IMR-90 (cell line): ENCODE results near the gene THY1. TPM values are rescaled to one million over a fixed set of nuclear protein-coding genes. Genes with fewer than 3 reads are reported as not detected.

Experiments used
- ATAC-seq: fragments of 200-7000 bp; cut with Tn5 transposase; 2 replicates; pipeline ENCODE4 v1.9.1; 2020; ENCODE audit warnings: low read depth, mild to moderate bottlenecking, moderate library complexity
- BruUV-seq: library from RNA; stranded (reverse); fragments of 400-500 nt; replicated peaks from 2 replicates; lab custom pipeline; 2021; lab: Mats Ljungman, UMichigan
- CTCF ChIA-PET: fragments of 300-600 bp; formaldehyde crosslinking; extraction: SDS; loops from one replicate; lab custom pipeline; 2021; ENCODE audit warnings: antibody characterized with exemption; lab: Yijun Ruan, JAX
- POLR2A ChIA-PET: fragments of 300-600 bp; sonication (Branson Sonifier 250); formaldehyde crosslinking; loops from one replicate; lab custom pipeline; 2022; ENCODE audit warnings: antibody characterized with exemption; ENCODE audit not compliant: unreplicated experiment; lab: Charles Lee
- DNase-seq: peaks from one replicate; pipeline ENCODE4 v3.0.0; 2013
- H2AFZ ChIP-seq: replicated peaks from 2 replicates; pipeline ENCODE3; 2013; ENCODE audit warnings: low read length, mild to moderate bottlenecking; ENCODE audit not compliant: poor library complexity
- H2AK5ac ChIP-seq: 2 replicates; pipeline ENCODE4 v1.6.1; 2013; ENCODE audit warnings: low read depth, low read length, inconsistent platforms
- H2AK9ac ChIP-seq: replicated peaks from 2 replicates; pipeline ENCODE3; 2013; ENCODE audit warnings: mild to moderate bottlenecking, low read depth, low read length, moderate library complexity; ENCODE audit not compliant: poor library complexity
- H2BK120ac ChIP-seq: 2 replicates; pipeline ENCODE4 v1.6.1; 2013; ENCODE audit warnings: low read depth, low read length, inconsistent platforms
- H2BK15ac ChIP-seq: 3 replicates; pipeline ENCODE4 v1.6.1; 2013; ENCODE audit warnings: low read depth, low read length, inconsistent platforms
- H2BK20ac ChIP-seq: 2 replicates; pipeline ENCODE4 v1.6.1; 2013; ENCODE audit warnings: low read depth, mild to moderate bottlenecking, inconsistent platforms, low read length, moderate library complexity
- H2BK5ac ChIP-seq: 2 replicates; pipeline ENCODE4 v1.6.1; 2013; ENCODE audit warnings: mild to moderate bottlenecking, low read depth, low read length, inconsistent platforms; ENCODE audit not compliant: poor library complexity, severe bottlenecking
- H3K14ac ChIP-seq: replicated peaks from 2 replicates; pipeline ENCODE4 v1.6.1; 2013; ENCODE audit warnings: low read depth, low read length, inconsistent platforms
- H3K18ac ChIP-seq: 2 replicates; pipeline ENCODE4 v1.6.1; 2013; ENCODE audit warnings: low read depth, low read length, control low read depth
- H3K23ac ChIP-seq: 2 replicates; pipeline ENCODE4 v1.6.1; 2013; ENCODE audit warnings: low read depth, low read length, inconsistent platforms
- H3K27ac ChIP-seq: 2 replicates; pipeline ENCODE4 v1.5.1; 2013; ENCODE audit warnings: mild to moderate bottlenecking, control low read depth, low read length; ENCODE audit not compliant: insufficient read depth
- H3K27me3 ChIP-seq: 2 replicates; pipeline ENCODE4 v1.6.1; 2013; ENCODE audit warnings: low read length; ENCODE audit not compliant: control insufficient read depth, insufficient read depth
- H3K36me3 ChIP-seq: 2 replicates; pipeline ENCODE4 v1.6.1; 2013; ENCODE audit warnings: low read length, mixed read lengths; ENCODE audit not compliant: control insufficient read depth, insufficient read depth
- H3K4ac ChIP-seq: 2 replicates; pipeline ENCODE4 v1.6.1; 2013; ENCODE audit warnings: low read depth, low read length, inconsistent platforms
- H3K4me1 ChIP-seq: 2 replicates; pipeline ENCODE4 v1.6.1; 2013; ENCODE audit warnings: low read length, mixed read lengths; ENCODE audit not compliant: control insufficient read depth, insufficient read depth
- H3K4me2 ChIP-seq: 2 replicates; pipeline ENCODE4 v1.6.1; 2013; ENCODE audit warnings: low read depth, mild to moderate bottlenecking, control low read depth, low read length, moderate library complexity
- H3K4me3 ChIP-seq: 2 replicates; pipeline ENCODE4 v1.5.1; 2013; ENCODE audit warnings: low read depth, mild to moderate bottlenecking, control low read depth, low read length, moderate library complexity; ENCODE audit not compliant: insufficient read depth
- H3K56ac ChIP-seq: 2 replicates; pipeline ENCODE4 v1.6.1; 2013; ENCODE audit warnings: low read length, inconsistent platforms; ENCODE audit not compliant: insufficient read depth; ENCODE audit errors: extremely low read depth
- H3K79me1 ChIP-seq, 2 experiments: 2 replicates each; pipeline ENCODE4 v1.6.1; 2013; ENCODE audit warnings: low read length in 2 of 2, inconsistent platforms in 1 of 2, low read depth in 1 of 2
- H3K9ac ChIP-seq: 2 replicates; pipeline ENCODE4 v1.6.1; 2013; ENCODE audit warnings: low read depth, low read length, control low read depth
- H3K9me1 ChIP-seq: 2 replicates; pipeline ENCODE4 v1.6.1; 2013; ENCODE audit warnings: low read length, inconsistent platforms; ENCODE audit not compliant: insufficient read depth
- H3K9me3 ChIP-seq: 2 replicates; pipeline ENCODE4 v1.6.1; 2013; ENCODE audit warnings: low read length; ENCODE audit not compliant: control insufficient read depth, insufficient read depth
- H4K20me1 ChIP-seq: 2 replicates; pipeline ENCODE4 v1.6.1; 2013; ENCODE audit warnings: low read length, inconsistent platforms; ENCODE audit not compliant: insufficient read depth
- H4K5ac ChIP-seq: 2 replicates; pipeline ENCODE4 v1.6.1; 2013; ENCODE audit warnings: mild to moderate bottlenecking, low read depth, low read length, control low read depth
- H4K8ac ChIP-seq, 2 experiments: 2 replicates each; pipeline ENCODE4 v1.6.1; 2013; ENCODE audit warnings: low read depth in 2 of 2, low read length in 2 of 2, control low read depth in 1 of 2, inconsistent platforms in 1 of 2
- H4K91ac ChIP-seq: 2 replicates; pipeline ENCODE4 v1.6.1; 2013; ENCODE audit warnings: low read depth, low read length, inconsistent platforms; ENCODE audit not compliant: insufficient read depth
- CEBPB ChIP-seq: IDR thresholded peaks from 2 replicates; pipeline ENCODE4 v1.6.1; 2012; ENCODE audit warnings: low read depth, low read length, improper control_type of control experiment
- ELK1 ChIP-seq: fragments of 150-350 bp; IDR thresholded peaks from 2 replicates; pipeline ENCODE4 v1.6.1; 2016; ENCODE audit warnings: low read depth, mild to moderate bottlenecking, low read length, moderate library complexity, borderline replicate concordance
- FOS ChIP-seq: fragments of 150-350 bp; IDR thresholded peaks from 2 replicates; pipeline ENCODE4 v1.6.1; 2016; ENCODE audit warnings: low read depth, low read length
- MXI1 ChIP-seq: IDR thresholded peaks from 2 replicates; pipeline ENCODE4 v1.6.1; 2012; ENCODE audit warnings: low read depth, mild to moderate bottlenecking, low read length, moderate library complexity, borderline replicate concordance
- WGBS, 2 experiments: methylation state at CpG; one replicate each; pipeline versions ENCODE4 v1.1.5 to v1.1.7; 2013; ENCODE audit warnings: missing lambda C conversion rate in 2 of 2; ENCODE audit not compliant: insufficient read length in 1 of 2; ENCODE audit errors: extremely low coverage in 2 of 2; 5-methylcytosine and 5-hydroxymethylcytosine counted together
- dilution Hi-C: fragments of 300-500 bp; cut with HindIII; formaldehyde crosslinking; loops from one replicate; pipeline ENCODE4 v1.14.3; 2018; ENCODE audit warnings: low sequenced_read_pairs; ENCODE audit not compliant: unreplicated experiment
- in situ Hi-C: fragments of 300-500 bp; cut with MboI; formaldehyde crosslinking; loops from 3 replicates; pipeline ENCODE4 v1.14.3; 2019; ENCODE audit warnings: low sequenced_read_pairs, inconsistent platforms, mixed read lengths
- intact Hi-C: fragments of 100-400 bp; cut with micrococcal nuclease; formaldehyde crosslinking; loops from 2 replicates; pipeline ENCODE4 v1.10.0; 2022
- polyA plus RNA-seq, 3 experiments: library from polyadenylated mRNA; depleted of rRNA; stranded (reverse); fragments of >200 nt; gene quantifications; 2 replicates each; pipeline ENCODE4 v1.2.3, GENCODE V29; 2012; ENCODE audit warnings: low replicate concordance in 1 of 3
- total RNA-seq: library from RNA; depleted of rRNA; stranded (reverse); fragments of >200 nt; gene quantifications from 2 replicates; pipeline ENCODE4 v1.2.3, GENCODE V29; 2012

THY1 gene
- total and polyA plus RNA-seq, 2 of the 4 experiments (the other 2 are of a cell fraction): 703 to 2,603 TPM

DNA sequence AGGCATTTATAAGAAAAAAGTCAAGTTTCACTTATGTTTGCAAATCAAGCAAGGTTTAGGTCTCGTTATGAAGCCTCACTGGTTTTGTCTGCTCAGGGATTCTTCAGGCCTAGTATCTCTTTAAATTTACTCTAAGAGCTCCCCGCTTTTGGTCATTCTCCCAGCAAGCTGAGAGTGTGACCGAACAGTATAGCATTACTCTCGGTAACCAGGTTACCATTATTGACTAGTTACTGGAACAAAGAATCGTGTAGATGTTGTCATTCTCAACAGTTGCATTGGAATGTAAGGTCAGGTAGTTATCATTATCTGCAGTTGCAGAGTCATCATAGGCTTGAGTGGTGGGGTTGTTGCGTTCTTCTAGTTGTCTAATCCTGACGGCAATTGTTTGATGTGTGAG is 31.7 kb downstream of the THY1 start:
- Histone ChIP-seq H3K9ac (no peak overlapping the region), H3K9me3 (no peaks in the 10 kb centered on the region), H3K79me1 (no peaks in the 10 kb centered on the region), H3K4me3 (no peak overlapping the region), H2AFZ (no peak overlapping the region), H2BK20ac (no peak overlapping the region), H3K14ac (no peak overlapping the region), H3K9me1 (no peaks in the 10 kb centered on the region), H3K27me3 (peaks cover 24% of the 10 kb centered on the region), H3K4me2 (no peak overlapping the region), H3K4ac (no peak overlapping the region), H4K5ac (no peak overlapping the region), H3K4me1 (no peaks in the 10 kb centered on the region), H4K8ac (no peak overlapping the region), H2BK5ac (no peak overlapping the region), H3K36me3 (no peaks in the 10 kb centered on the region), H2BK120ac (no peak overlapping the region), H2AK9ac (no peak overlapping the region), H2BK15ac (no peak overlapping the region), H3K23ac (no peak overlapping the region), H3K18ac (no peak overlapping the region), H2AK5ac (no peak overlapping the region), H3K56ac (no peak overlapping the region), H3K27ac (no peak overlapping the region), H4K91ac (no peak overlapping the region), H4K20me1 (no peaks in the 10 kb centered on the region)
- in situ Hi-C loops: no loop called here
- ATAC-seq (no peak), DNase-seq (no peak)
- TF ChIP-seq MXI1 (no peak), CEBPB (no peak), FOS (no peak), ELK1 (no peak)
- WGBS, 2 experiments: 84% methylated on average over 4 of the region's 7 CpGs; no CpG with 5 or more reads in 1 of the 2 experiments
- dilution Hi-C loops: no loop called here
- POLR2A ChIA-PET: no interaction called here
- BruUV-seq: no TSS peak
- intact Hi-C loops: no loop called here
- CTCF ChIA-PET: interaction anchor here (1.2 kb wide), 1 partner anchor 84 kb away, joined by 3 read pairs; no protein-coding TSS in a partner anchor
